ENCODE measurements around the gene ZNF724.
"Not testable (repeated sequence)": the region's sequence is repeated elsewhere in the genome, so short reads cannot be mapped to it uniquely, and the experiment has no call there.

Gene ZNF724

GRCh38 chr19:23253256-23253655, 3.1 kb upstream of the ZNF724 start:
- not testable (repeated sequence) for DNase-seq (ENCODE audit: low read depth in 2 of 2)

- no peak for DNase-seq (ENCODE audit: low read depth in 2 of 2)
Observed at GRCh38 chr19:23241419-23241818, 8.8 kb downstream of the ZNF724 start.

GRCh38 chr19:23222998-23223652, 27.1 kb downstream of the ZNF724 start:
- DNase-seq (ENCODE audit: low read depth in 2 of 2): no peak

GRCh38 chr19:23203841-23204344, 46.3 kb downstream of the ZNF724 start:
- no peak for DNase-seq (ENCODE audit: low read depth in 2 of 2)

DNA sequence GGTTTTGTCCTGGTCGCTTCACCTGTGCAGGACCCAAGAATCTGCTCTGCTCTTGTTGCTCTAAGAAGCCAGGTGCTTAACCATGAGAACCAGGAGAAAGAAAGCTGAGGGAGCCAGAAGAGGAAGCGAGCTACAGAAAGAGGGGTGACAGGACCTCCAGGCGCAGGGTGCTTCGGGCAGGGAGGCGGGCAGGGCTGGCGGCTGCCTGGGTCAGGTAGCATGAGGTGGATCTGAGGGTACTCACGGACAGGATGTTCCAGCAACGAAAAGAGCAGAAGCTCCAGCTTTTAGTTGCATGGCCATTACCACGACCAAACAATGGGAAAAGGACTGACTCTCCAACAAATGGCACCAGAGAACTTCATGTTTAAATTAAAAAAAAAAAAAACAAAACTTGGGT, 59.9 kb downstream of the ZNF724 start:
- DNase-seq (ENCODE audit: low read depth in 2 of 2): no peak

- no peak for DNase-seq (ENCODE audit: low read depth in 2 of 2)
Observed at GRCh38 chr19:23183251-23183650, 66.9 kb downstream of the ZNF724 start.
